Left colon (tissue), 2 donors: ENCODE results near the gene SRP14. TPM values are rescaled to one million over a fixed set of nuclear protein-coding genes. Genes with fewer than 3 reads are reported as not detected.
"Not testable (repeated sequence)": the region's sequence is repeated elsewhere in the genome, so short reads cannot be mapped to it uniquely, and the experiment has no call there.

ENCODE experiments used
- ATAC-seq: fragments of 200-7000 bp; cut with Tn5 transposase; one replicate; pipeline ENCODE4 v1.9.1; 2020; ENCODE audit warnings: mild to moderate bottlenecking, moderate library complexity
- DNase-seq, 2 donors: peaks; one replicate each; pipeline ENCODE4 v3.0.0-alpha.2; 2020
- intact Hi-C, 2 donors: fragments of 100-400 bp; cut with DNase I in 1 of 2; cut with micrococcal nuclease in 1 of 2; formaldehyde crosslinking; loops; one replicate each; pipeline versions ENCODE4 v1.11.2 to v1.14.0; 2022; cut with DNase I, micrococcal nuclease
- total RNA-seq, 2 donors: library from RNA; stranded (reverse); fragmentation: NEBNext Ultra II Directional; extraction: Animal tissue kit (Norgen Biotek cat#: 25700); gene quantifications; one replicate each; pipeline ENCODE4 v1.2.1, GENCODE V29; 2021
- donor health status: DM: no; HTN: no; CAD: no.
- donor health status: DM: yes; HTN: yes; CAD: no.

Gene SRP14
- total RNA-seq, 2 donors from 2014 or later, result 144 to 153 TPM

GRCh38 chr15:40003116-40003916 lies 35.7 kb downstream of the SRP14 start:
- intact Hi-C loops, result no loop called here
- peak; percentile 88 for ATAC-seq
- peak; percentile 19 to 34 for DNase-seq

- DNase-seq (peak in 1 of 2 donors; percentile 31), ATAC-seq (peak; percentile 81)
- intact Hi-C loops, result no loop called here
Measured at GRCh38 chr15:40002295-40002694, 36.7 kb downstream of the SRP14 start.

GRCh38 chr15:39999538-40000200 lies 39.3 kb downstream of the SRP14 start:
- ATAC-seq (no peak), DNase-seq (no peak)
- intact Hi-C loops, result no loop called here

- DNase-seq (no peak), ATAC-seq (no peak)
- intact Hi-C loops, result no loop called here
Measured at GRCh38 chr15:39998511-39999077, 40.4 kb downstream of the SRP14 start.

DNA sequence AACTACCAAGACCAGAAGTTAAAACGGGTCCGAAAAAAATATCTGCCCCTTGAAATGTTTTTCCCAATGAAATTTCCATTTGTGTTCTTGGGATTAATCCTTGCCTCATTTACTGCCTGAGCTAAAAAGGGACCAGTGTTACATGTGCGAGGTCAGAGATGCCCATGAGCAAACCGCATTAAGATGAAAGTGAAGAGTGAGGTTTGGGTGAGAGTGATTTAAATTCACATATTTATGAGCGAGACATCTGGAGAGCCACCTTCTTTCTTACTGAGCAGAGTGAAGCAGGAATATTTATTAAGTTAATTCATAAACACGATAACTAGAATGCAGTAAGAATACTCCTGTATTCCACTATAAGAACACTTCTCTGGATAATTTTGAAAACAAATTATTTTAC lies 41.3 kb downstream of the SRP14 start:
- ATAC-seq (no peak), DNase-seq (no peak)
- intact Hi-C loops, result no loop called here

- intact Hi-C loops, result no loop called here
- no peak for DNase-seq
- ATAC-seq, result no peak
Measured at GRCh38 chr15:39997031-39997430, 42.0 kb downstream of the SRP14 start.

GRCh38 chr15:39996228-39996627 lies 42.8 kb downstream of the SRP14 start:
- DNase-seq, ATAC-seq, intact Hi-C loops: not testable (repeated sequence)

GRCh38 chr15:39992953-39993352 lies 46.0 kb downstream of the SRP14 start:
- intact Hi-C loops, DNase-seq, ATAC-seq: not testable (repeated sequence)

DNA sequence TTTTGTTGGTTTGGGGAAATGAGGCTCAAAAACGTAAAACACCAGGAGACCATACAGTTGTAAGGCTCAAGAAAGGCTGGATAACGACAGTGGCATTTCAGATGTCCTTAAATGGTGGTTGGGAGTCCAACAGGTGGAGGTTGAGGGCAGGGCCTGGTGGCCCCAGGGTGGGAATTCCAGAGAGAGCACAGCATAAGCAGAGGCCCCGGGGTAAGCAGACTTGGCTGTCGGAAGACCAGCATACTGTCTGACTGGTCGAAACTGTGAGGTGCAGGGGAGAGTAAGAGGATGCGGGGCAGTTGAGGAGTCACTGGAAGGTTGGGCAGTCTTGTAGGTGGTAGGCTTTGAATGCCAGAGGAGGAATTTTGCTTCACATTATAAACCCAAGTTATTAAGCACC lies 48.3 kb downstream of the SRP14 start:
- ATAC-seq, result no peak
- intact Hi-C loops, result no loop called here
- no peak for DNase-seq

DNA sequence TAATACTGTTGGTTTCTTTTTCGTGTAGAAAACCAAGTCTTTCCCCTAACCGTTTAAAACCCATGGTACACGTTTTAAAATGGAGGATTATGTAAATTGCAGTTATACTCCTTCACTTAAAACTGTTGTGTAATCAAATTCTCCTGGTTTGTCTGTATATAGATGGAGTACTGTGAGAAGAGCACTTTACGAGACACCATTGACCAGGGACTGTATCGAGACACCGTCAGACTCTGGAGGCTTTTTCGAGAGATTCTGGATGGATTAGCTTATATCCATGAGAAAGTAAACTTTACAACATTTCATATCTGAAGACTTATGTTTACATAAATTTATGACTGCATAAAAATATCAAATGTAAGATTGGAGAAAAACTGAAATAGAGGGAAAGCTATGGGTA lies 51.2 kb downstream of the SRP14 start:
- no peak for DNase-seq
- intact Hi-C loops, result no loop called here
- ATAC-seq, result peak; percentile 69

Other genes starting within 250 kb of the SRP14 start
- 1 to 10 TPM in 1 of 2 donors, under 1 TPM in 1; 0.85 to 1.5 TPM for gene GPR176, start 118.9 kb downstream of the SRP14 start, total RNA-seq
- gene EIF2AK4, start 105.1 kb downstream of the SRP14 start, total RNA-seq, result 10 to 100 TPM; 23.6 to 29.7 TPM
- 10 to 100 TPM in 1 of 2 donors, 1 to 10 TPM in 1; 7.0 to 25.4 TPM for gene BMF, start 69.7 kb upstream of the SRP14 start, total RNA-seq
- 10 to 100 TPM in 1 of 2 donors, 1 to 10 TPM in 1; 2.9 to 10.4 TPM for gene BUB1B, start 121.9 kb upstream of the SRP14 start, total RNA-seq
- gene PAK6, start 199.9 kb upstream of the SRP14 start, total RNA-seq, result 1 to 10 TPM; 2.5 to 3.2 TPM
- gene ANKRD63, start 243.9 kb upstream of the SRP14 start, total RNA-seq, result not detected